ENCODE results near the gene PES1.
"Not testable (repeated sequence)": the region's sequence is repeated elsewhere in the genome, so short reads cannot be mapped to it uniquely, and the experiment has no call there.

PES1 gene

GRCh38 chr22:30575859-30576258, 15.9 kb downstream of the PES1 start:
- no peak for DNase-seq (ENCODE audit: low read depth in 2 of 3, low spot score in 2 of 3)

- DNase-seq (ENCODE audit: low read depth in 2 of 3, low spot score in 2 of 3): no peak
Measured at GRCh38 chr22:30574997-30575671, 16.6 kb downstream of the PES1 start.

DNA sequence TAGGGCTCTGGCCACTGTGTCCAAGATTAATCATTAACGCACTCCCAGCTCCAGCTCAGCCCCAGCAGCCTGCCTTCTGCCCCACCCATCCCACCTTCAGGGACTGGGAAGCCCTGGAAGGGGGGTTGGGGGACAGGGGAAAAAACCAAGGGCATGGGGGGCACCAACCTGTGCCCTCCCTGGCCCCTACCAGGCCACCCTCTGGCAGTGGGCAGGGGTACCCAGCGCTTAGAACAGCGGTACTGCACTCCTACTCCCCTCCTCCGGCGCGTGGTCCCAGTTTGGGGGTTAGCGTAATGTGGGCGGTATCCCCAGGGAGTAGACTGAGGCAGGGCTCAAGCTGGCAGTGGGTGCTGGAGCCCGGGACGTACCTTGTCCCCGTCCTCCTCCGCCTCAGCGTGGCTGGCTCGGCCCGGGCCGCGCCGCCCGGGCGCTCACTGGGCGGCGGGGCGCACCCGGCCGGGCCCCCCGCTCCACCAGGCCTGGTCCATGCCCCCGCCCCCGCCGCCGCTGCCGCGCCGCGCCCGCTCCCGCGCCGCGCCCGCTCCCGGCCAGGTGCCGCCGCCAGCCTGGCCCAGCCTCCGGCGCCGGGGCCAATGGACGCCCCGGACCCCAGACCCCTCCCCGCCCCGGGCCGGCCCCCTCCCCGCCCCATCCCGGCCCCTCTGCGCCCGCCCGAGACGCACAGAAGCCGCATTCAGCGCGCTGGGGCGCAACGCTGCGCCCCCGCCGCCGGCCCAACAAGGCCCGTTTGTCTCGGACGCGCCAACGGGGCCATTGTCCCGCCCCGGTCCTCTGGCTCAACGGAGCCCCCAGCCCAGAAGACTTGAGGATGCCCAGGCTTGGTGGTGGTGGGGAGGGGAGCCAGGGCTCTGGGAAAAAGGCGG, 17.4 kb downstream of the PES1 start, which contains the start of gene GAL3ST1:
Gene GAL3ST1, minus strand, starts transcription at position 571 of the 887 bp plus-strand sequence. CDS start 17,273 bp downstream, outside the sequence.
- DNase-seq (ENCODE audit: low read depth in 2 of 3, low spot score in 2 of 3): no peak

- no peak for DNase-seq (ENCODE audit: low read depth in 2 of 3, low spot score in 2 of 3)
Measured at GRCh38 chr22:30573594-30574094, 18.1 kb downstream of the PES1 start.

GRCh38 chr22:30572840-30573593, 18.7 kb downstream of the PES1 start:
- DNase-seq (ENCODE audit: low read depth in 2 of 3, low spot score in 2 of 3): no peak

DNA sequence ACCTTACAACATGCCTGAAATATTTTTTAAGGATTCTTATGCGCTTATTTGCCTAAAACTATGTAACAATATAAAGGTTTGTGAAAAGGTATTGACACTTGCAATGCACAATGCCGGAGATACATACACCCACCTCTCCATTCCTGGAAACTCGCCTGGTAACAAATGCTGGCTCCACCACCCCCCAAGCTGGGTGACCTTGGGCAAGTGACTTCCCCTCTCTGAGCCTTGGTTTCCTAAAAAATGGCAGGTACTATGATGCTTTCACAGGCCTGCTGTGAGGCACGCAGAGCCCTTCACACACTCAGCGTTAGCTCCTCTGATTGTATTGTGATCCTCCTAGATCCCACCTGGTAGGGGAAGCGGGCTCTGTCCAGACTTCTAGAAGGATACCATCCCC, 19.5 kb downstream of the PES1 start:
- DNase-seq (ENCODE audit: low read depth in 2 of 3, low spot score in 2 of 3): no peak

DNA sequence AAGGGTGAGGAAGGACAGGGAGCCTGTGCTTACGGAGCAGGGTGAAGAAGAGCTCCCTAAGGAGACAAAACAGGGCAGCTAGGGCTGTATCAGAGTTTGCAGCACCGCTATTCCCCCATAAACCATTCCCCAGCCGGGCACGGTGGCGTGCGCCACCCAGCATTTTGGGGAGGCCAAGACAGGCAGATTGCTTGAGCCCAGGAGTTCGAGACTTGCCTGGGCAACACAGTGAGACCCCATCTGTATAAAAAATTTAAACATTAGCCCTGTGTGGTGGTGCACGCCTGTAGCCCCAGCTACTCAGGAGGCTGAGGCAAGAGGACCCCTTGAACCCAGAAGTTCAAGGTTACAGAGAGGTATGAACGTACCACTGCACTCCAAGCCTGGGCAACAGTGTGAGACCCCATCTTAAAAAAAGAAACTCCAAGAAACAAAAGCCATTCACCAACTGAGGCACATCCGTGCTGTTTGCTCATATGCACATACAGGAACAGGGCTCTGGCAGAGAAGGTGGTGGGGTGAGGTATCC, 22.0 kb downstream of the PES1 start:
- no peak for DNase-seq (ENCODE audit: low read depth in 2 of 3, low spot score in 2 of 3)

DNA sequence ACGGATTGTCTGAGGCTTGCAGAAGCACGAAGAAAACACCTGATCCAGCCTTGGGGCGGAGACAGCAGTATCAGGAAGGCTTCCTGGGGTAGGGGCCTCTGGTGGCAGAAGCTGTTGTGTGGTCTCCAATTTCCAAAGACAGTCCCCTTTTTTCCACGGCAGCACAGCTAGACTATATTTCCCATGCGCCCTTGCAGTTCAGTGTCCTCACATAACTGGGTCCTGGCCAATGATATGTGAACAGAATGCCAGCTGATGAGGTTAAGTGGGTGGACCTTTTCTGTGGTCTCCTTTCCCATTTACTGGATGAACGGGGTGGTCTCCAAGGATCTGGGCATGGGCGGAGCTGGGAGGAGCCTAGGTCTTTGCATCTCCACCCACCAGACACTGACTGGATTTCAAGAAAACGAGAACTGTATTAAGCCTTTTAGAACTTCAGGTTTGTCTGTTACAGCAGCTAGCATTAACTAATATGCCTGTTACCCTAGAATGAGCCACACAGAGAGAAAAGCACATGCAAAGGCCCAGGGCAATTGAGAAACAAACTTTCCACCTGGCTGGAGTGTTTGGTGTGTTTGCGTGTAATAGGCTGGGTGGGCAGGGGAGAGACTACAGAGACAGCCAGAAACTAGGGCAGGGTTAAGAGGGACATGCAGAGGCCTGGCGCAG, 23.4 kb downstream of the PES1 start:
- DNase-seq (ENCODE audit: low read depth in 2 of 3, low spot score in 2 of 3): no peak

DNA sequence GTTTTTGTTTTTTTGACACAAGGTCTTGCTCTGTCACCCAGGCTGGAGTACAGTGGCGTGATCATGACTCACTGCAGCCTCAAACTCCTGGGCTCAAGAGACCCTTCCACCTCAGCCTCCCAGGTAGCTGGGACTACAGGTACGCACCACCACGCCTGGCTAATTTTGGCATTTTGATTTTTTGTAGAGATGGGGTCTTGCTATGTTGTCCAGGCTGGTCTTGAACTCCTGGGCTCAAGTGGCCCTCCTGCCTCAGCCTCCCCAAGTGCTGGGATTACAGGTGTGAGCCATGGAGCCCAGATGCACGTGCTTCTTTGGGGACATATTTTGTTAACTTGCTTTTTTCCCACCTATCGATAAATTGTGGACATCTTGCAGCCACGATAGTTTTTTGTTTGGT, 24.4 kb downstream of the PES1 start:
- DNase-seq (ENCODE audit: low read depth in 2 of 3, low spot score in 2 of 3): not testable (repeated sequence)

DNA sequence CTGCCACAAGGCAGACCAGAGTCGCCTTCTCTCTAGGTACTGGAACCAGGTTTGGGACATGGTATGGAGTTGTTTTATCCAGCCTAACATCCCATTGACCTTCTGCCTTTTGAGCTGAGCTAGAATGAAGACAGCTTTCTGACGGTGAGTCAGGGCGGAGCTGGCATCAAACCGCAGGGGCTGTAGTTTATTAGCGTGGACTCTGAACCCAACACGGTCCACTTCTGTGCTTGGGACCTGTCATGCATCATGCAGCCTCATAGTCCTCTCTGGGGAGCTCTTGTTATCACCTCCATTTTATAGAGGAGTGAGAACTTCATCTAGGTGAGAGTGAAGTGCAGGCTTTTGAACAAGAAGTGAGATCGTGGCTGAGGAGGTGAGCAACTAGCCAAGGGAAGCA, 25.6 kb downstream of the PES1 start:
- DNase-seq (ENCODE audit: low read depth in 2 of 3, low spot score in 2 of 3): no peak

- DNase-seq (ENCODE audit: low read depth in 2 of 3, low spot score in 2 of 3): no peak
Measured at GRCh38 chr22:30565341-30565740, 26.4 kb downstream of the PES1 start.

DNA sequence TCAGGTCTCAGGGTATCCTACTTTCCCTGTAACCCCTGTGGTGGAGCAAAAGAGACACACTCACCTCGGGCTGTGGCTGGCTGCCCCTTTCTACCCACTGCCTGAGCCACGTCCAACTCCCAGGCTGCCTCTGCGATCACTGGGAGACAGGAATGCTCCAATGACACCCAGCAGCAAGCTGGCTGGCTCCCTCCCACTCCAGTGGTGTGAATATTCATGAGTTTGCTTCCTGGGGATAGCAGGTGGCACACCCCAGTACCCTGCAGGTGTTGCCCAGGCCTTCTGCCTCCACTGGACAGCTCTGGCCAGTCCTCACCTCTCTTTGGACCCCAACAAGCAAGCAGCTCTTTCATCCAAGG, 27.0 kb downstream of the PES1 start:
- no peak for DNase-seq (ENCODE audit: low read depth in 2 of 3, low spot score in 2 of 3)

DNA sequence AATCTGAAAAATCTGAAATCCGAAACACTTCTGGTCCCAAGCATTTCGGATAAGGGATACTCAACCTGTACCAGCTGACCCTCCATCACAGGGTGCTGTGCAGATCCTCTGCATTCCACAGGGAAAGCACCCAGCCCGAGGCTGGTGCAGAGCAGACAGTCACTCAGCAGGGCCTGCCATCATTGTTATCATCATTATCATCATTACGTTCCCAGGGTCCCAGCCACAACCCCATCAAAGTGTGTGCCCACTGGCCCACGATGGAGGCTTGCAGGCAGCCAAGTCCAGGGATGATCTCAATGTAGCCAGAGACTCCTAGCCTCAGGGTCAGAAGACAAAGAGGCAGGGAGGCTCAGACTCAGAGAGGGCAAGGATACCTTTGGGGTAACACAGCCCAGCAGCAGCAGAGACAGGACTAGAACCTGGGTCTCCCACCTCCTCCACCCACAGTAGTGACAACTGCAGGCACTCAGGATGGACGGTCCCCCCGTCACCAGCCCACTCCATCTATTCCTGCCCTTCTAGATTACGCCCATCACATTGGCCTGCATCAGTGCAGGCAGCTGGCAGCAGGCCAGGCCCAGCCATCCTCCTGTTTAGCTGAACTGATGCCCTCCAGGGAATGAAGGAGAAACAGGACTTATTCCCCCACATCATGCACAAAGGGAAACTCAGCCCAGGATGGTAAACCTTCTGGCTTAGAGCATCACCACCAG, 27.5 kb downstream of the PES1 start:
- DNase-seq (ENCODE audit: low read depth in 2 of 3, low spot score in 2 of 3): no peak

DNA sequence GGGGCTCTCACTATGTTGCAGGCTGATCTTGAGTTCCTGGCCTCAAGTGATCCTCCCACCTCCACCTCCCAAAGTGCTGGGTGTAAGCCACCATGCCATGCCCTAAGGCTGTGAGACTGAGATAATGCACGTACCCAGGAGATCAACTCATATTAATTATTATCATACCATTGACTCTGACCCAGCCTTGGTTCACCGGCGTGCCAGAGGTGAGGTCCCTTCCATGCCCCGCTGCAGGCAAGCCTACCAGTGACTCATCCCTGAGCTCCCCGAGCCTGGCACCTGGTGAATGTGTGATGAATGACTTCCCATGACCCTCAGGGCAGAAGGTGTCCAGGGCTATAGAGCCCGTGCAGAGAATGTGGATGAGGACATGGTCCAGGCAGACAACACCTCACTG, 29.3 kb downstream of the PES1 start:
- DNase-seq (ENCODE audit: low read depth in 2 of 3, low spot score in 2 of 3): no peak

GRCh38 chr22:30561402-30562189, 30.1 kb downstream of the PES1 start:
- no peak for DNase-seq (ENCODE audit: low read depth in 2 of 3, low spot score in 2 of 3)

GRCh38 chr22:30560643-30561202, 31.0 kb downstream of the PES1 start:
- DNase-seq (ENCODE audit: low read depth in 2 of 3, low spot score in 2 of 3): not testable (repeated sequence)

DNA sequence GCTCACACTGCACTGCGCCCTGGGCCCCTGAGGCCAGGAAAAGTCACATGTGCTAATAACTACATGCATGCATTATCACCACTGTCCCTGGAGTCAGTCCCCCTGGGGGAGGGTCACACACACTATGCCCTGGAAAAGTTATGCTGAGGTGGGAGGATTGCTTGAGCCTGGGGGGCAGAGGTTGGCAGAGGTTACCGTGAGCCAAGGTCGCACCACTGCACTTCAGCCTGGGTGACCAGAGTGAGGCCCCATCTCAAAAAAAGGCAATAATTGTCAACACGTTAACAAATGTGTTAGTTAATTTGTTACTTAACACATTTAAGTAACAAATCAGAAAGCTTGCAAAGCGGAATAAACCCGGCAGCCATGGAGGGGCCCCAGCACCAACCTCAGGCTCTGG, 31.8 kb downstream of the PES1 start:
- DNase-seq (ENCODE audit: low read depth in 2 of 3, low spot score in 2 of 3): no peak

DNA sequence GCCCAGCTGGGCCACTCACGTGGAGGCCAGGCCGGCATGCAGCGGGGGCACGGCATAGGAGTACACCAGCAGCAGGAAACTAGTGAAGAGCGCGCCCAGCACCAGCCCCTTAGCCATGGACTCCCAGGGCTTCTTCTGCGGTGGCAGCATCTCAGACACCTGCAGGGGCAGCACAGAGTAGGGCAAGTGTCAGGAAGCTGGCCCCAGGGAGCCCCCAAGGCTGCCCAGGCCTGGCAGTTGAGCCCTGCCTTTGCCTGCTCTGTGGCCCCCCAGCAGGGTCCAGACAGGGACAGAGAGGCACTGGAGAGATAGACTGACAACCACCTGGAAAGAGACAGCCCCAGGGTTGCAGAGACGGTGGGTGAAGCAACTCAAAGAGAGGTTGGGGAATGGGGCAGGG, 34.5 kb downstream of the PES1 start:
- DNase-seq (ENCODE audit: low read depth in 2 of 3, low spot score in 2 of 3): no peak

DNA sequence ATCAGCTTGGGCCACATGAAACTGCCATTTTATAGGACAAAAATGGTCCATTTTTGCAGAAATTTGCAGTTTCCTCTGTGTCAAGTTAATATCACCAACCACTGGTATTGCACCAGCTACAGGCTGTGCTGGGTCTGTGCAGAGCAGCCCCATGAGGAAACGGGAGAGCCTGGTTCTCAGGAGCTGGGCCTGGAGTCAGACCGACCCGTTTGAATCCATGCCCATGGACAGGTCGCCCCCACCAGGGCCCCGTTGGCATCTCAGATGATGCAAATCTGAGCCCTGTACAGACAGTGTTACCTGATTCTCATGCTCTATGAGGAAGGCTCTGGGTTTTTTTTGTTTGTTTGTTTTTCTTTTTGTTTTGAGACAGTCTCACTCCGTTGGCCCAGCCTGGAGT, 35.3 kb downstream of the PES1 start:
- no peak for DNase-seq (ENCODE audit: low read depth in 2 of 3, low spot score in 2 of 3)
